Stimulated activated CD8-positive, alpha-beta memory T cell treated with anti-CD3 and anti-CD28 coated beads, Interleukin-15, amount 100 ng/mL, for 4 hours (primary cell): ENCODE measurements around the gene ATP1A4.

ENCODE experiments used
- DNase-seq, 2 donors: peaks; one replicate each; pipeline ENCODE4 v3.0.0-alpha.2; 2020; ENCODE audit warnings: low read depth in 2 of 2

ATP1A4 gene

DNA sequence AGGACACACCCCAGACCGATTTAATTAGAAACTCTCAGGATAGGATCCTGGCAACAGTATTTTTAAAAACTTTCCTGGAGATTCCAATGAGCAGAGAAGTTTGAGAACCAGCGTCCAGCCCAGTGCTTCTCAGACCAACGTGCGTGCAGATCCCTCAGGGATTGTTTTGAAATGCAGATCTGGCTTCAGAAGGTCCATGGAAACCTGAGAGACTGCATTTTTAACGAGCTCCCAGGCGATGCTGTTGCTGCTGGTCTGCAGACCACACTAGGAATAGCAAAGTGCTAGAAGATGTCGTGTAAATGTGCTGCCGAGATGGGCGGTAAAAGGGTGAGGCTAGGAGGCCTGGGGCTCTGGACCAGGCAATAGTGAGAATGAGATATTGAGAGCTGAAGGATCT, 20.6 kb downstream of the ATP1A4 start:
- DNase-seq, result no peak

- DNase-seq, result no peak
Measured at GRCh38 chr1:160177231-160177630, 25.8 kb downstream of the ATP1A4 start.

GRCh38 chr1:160177667-160178066, 26.3 kb downstream of the ATP1A4 start:
- DNase-seq, result no peak

DNA sequence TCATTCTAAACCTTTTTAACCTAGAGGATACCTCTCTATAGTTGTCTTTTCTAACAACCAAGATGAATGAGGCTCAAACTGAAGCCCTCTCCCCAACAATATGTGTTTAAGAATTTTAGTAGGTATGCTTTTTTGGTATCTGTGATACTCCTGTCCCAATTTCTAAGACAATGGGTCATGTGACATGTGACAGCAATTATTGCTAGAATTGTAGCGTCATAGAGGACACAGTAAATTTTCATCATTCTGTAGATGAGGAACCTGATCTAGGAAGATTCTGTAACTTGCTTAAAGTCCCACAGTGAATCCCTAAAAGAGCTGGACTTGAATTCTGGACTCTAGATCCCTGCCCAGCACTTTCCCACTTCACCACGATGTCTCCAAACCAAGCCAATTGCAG, 27.3 kb downstream of the ATP1A4 start:
- DNase-seq, result no peak

GRCh38 chr1:160179336-160179735, 27.9 kb downstream of the ATP1A4 start:
- DNase-seq, result no peak

DNA sequence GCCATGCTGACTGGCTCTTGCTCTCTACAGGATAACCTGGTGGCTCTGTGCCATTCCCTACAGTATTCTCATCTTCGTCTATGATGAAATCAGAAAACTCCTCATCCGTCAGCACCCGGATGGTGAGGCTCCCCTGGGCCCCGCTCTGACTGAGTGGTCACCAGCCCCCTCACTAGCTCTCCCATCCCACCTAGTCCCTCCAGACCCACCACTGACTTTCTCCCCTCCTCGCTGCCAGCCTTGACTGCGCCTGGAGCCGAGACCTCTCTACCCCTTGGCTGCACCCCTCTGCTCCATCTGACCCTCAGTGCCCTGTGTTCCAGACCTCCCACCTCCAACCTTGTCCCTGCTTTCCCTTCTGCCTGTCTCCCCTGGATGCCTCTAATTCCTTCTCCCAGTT, 34.8 kb downstream of the ATP1A4 start:
- DNase-seq, result no peak

DNA sequence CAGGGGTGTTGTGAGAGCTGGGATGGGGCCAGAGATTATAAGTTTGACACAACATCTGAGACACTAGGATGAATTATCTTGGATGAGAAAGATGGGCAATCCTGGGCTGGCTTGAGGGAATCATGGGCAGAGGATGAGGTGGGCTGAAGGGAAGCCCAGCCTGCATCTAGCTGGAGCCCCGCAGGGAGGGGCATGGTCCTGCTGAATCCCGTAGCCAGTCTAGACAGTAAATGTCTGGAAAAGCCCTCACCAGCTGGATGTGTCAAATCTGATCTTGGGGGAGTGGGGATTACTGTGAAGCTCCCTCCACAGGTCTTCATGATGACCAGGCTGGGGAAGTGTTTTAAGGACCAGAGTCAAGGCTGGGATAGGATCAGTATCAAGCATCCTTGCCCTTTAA, 35.3 kb downstream of the ATP1A4 start:
- DNase-seq, result no peak

DNA sequence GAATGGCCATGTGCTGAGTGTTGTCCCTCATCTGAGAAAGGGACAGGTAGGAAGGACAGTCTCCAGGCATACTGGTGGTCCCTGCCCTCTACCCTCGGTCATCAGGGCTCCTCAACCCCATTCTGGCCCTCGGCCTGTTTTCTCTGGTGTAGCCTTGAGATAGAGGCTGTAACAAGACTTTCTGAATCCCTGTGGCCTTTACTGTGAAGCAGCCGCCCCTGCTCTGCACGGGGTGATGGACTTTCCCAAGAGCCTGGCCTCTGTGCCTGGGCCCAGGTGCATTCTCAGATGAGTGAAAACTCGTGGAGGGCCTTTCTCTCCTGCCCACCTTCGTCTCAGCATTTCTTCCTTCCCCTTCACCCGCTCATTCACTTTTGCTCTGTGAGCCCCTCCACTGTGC, 36.0 kb downstream of the ATP1A4 start:
- DNase-seq, result no peak

DNA sequence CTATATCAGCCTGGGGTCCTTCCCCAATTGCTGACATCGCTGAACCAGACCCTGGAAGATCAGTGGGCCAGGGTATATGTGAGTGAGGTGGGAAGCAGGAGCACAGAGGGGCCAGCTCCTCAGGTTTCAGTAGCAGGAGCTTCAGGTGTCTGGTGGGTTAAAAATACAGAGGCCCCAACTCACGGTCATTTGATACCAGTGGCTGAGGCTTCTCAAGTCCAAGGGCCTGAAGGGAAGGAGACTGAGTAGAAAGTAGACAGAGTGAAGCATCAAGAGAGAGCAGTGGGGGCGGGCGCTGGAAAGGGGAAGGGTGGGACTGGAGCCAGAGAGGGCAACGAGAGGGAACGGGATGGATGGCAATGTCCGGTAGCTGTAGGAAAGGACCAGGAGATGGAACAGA, 36.9 kb downstream of the ATP1A4 start:
- no peak for DNase-seq

GRCh38 chr1:160189649-160190625, 38.5 kb downstream of the ATP1A4 start, which contains the start of gene CASQ1:
Gene CASQ1 (plus strand): TSS chr1:160190575. CDS start chr1:160190752, 177 bp downstream.
- no peak for DNase-seq

DNA sequence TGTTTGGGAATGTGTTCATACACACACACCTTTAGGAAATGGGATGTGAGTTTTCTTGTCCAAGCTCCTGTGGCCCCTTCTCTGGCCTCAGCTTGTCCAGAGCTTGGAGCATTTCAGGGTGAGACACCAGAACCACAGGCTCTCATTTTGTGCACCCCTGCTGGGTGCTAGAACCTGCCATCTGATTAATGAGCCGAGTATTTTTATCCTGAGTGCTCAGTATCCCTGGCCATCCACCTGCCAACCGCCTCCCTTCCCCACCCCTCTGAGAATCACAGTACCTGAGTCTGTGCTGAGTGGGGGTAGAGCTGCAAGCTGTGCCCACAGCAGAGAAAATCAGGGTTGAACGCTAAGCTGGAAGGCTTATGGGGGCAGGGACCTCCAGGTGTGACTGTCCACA, 40.4 kb downstream of the ATP1A4 start:
- DNase-seq, result no peak

GRCh38 chr1:160192234-160192633, 40.8 kb downstream of the ATP1A4 start:
- DNase-seq, result no peak

DNA sequence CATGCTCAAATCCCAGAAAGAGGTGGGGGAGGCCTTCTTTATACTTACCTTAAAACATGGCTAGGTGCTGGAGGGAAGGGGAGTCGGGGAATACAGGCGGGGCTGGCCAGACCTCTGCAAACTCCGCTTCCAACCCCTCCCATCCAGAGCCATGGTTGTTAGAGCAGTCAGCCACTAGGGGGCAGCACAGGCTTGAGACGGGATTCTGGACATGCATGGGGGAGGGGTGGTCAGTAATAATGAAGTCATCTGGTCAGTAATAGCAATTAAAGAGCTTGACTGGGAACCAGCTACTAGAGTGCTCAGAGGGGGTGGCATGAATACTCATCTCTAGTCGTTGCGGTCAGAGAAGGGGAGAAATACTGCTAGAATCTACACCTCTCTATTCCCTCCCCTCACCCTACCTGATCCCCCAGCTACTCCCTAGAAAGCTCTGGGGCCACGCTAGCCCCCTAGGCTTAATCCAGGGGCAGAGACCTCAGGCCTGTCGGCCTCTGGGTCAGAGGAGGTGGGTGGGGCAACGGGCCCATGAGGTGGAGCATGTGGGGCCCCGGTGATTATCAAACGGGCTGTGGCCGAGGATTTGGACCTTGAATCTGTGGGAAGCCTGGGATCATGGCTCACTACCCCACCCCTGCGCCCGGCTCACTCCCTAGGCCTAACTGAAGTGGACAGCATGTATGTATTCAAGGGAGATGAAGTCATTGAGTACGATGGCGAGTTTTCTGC, 41.9 kb downstream of the ATP1A4 start:
- peak; percentile 40 to 65 for DNase-seq

GRCh38 chr1:160193832-160194736, 42.7 kb downstream of the ATP1A4 start:
- no peak for DNase-seq

DNA sequence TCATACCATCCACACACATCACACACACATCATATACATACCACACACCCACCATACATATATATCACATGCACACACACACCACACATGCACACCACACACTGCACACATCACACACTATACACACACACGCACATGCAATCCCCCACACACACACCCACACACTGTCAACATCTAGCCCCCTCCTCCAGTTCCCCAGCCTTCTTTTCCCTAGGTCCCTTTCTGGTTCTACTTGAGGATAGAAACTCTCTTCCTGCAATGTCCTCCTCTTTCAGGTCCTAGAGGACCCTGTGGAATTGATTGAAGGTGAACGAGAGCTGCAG, 43.3 kb downstream of the ATP1A4 start:
- DNase-seq, result no peak

DNA sequence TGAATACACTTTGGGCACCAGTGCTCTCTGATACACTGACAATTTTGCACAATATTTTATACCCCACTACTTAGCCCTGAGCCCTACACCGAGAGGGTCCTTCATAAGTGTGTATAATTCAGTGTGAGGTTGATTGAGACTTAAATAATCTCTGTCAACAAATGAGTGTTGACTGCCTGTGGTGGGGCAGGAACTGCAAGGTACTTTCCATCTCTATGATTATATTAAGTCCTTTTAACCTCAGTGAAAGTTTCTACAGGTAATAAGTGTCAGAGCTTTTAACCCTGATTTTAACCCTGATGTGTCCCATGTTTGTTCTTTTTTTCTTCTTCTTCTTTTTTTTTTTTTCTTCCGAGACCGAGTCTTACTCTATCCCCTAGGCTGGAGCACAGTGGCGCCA, 44.7 kb downstream of the ATP1A4 start:
- DNase-seq, result no peak

GRCh38 chr1:160197231-160197630, 45.8 kb downstream of the ATP1A4 start:
- no peak for DNase-seq

DNA sequence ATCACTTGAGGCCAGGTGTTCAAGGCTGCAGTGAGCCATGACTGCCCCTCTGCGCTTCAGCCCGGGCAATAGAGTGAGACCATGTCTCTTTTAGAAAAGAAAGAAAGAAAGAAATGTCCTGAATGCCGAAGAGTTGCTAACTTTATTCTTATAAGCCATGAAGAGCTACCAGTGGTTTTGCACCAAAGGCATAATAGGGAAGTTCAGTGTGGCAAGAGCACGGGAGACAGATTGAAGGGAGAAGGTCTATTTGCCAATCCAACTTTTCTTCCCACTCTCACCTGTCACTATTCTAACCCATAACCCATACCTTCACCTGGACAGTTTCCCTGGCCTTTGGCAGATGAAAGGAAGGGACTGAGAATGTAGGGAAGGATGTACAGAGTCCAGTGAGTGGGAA, 49.4 kb downstream of the ATP1A4 start:
- no peak for DNase-seq

GRCh38 chr1:160204526-160205241, 53.3 kb downstream of the ATP1A4 start:
- DNase-seq, result no peak

DNA sequence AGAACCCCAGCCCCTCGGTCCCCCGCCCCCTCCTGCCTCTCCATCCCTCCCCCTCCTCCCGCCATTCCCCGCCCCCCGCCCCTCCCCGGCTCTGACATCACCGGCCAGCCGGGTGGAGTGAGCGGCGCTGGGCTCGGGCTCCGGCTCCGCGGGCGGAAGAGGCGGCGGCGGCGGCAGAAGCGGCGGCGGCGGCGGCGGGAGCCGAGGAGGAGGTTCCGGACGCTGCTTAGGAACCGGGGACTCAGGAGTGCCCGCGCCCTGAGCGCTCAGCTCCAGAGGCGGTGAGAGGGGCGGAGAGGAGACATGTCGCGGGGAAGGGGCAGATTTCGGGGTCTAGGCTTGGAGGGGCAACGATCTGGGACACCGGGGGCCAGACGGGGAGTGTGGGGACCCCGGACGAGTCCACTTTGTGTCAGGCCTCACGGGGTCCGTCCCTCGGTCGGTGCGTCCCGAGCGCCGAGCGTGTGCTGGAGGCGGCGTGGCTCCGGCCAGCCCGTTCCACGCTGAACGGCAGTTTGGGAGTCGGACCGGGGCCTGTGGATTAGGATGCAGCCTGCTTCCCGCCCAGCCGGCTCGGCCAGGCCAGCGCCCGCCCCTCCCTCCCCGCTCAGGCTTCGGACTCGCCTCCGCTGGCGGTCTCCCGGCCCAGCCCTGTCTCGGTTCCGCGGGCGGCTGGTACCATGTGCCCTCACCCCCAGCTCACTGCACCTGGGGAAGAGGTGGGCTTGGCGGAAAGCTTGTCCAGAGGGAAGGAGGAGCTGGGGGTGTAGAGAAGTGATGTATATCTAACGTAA, 54.0 kb downstream of the ATP1A4 start, which contains the start of gene PEA15:
Gene PEA15 (plus strand): TSS at position 143 of the 794 bp plus-strand sequence. CDS start 6,161 bp downstream, outside the sequence.
- peak; percentile 28 to 51 for DNase-seq
